Activated T-helper 1 cell treated with anti-CD3 and anti-CD28 coated beads, Interleukin-2, amount 50 U/mL, for 16 hours (primary cell): ENCODE measurements around the gene ANKFN1.

Experiments
- DNase-seq, 2 donors: peaks; one replicate each; pipeline ENCODE4 v3.0.0-alpha.2; 2020; ENCODE audit warnings: low read depth in 1 of 2, low spot score in 1 of 2

ANKFN1 gene

DNA sequence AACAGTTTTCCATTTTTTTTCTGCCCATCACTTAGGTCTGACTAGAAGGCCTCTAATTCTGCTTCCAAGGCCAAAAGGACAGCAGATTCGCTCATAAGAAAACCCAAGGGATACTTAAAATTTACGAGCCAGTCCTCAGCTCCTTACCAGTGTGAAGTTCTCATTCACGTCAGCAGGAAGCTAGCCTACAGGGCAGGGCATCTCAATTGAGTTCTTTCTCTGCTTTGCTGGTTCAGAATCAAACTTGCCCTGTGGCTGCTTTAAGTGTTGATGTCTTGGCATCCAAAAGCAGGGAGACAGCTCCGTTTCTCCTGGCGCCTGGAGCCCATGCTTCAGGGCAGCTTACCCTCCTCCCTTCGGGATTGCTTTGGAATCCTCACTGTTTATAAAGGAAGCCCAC lies 136.0 kb downstream of the ANKFN1 start:
- no peak for DNase-seq

DNA sequence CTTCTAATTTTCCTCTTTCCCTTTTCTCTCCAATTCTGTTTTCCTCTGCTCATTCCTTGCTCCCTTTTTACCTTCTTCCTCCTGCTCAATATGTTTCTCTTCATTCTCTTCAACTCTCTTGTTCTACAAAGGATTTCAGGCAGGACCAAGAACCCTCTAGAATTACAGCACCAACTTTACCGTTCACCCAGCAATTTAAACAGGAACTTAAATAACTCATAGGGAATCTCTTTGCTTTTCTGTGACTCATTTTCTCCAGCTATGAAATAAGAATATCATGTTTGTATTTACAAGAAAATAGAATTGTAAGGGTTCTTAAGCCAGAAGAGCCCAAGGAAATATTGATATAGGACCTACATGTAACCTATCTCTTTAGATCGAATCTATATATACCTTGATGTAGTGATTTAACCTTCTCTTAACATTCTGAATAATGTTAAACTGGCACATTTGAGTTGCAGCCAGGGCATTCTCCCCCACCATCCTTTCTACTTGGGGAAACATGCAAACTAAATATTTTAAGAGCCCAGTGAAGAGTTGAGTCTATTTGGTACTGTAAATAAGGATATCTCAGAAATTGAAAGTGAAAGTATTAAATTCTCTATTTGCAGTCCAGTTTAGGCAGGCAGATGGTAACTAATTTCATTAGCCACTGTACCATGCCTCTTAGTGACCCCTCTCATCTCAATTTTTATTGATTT lies 137.0 kb downstream of the ANKFN1 start:
- no peak for DNase-seq

DNA sequence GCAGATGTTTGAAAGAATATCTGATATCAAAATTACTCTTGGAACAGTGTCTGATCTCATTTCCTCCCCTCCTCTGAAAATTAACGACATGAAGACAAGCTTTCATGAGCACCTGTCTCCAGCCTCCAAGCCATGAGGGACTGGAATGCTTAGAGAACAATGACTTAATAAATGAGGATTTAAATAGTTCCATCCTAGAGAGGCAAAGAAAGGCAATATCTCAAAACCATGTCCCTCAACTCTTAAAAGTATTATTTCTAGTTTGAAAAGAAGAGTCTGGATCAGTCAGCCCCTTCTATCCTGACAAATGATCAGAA lies 137.5 kb downstream of the ANKFN1 start:
- DNase-seq = no peak

DNA sequence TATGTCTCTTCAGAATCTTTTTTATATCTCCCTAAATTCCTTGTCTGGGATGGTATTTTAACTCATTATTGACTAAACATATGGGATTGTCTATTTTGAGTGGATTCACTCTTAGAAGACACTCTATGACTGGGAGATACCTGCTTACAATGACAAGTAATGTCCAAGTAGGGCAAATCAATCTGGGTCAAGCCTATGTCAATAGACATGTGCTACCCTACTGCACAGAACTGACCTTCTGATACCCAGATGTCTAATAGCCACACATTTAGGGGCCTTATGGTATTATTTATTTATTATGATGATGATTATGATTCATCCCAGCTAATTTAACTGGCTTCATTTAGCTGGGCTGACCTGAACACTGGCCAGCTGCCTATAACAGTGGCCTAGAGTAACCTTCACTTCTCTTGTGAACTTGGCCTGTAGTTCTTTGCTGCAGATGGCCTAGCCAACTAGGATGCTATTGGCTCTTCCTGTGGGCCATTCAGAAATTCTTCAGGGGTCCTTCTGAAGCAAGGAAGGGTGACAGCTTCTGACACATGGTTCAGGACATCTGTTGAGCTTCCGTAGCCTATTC lies 138.0 kb downstream of the ANKFN1 start:
- DNase-seq = no peak

DNA sequence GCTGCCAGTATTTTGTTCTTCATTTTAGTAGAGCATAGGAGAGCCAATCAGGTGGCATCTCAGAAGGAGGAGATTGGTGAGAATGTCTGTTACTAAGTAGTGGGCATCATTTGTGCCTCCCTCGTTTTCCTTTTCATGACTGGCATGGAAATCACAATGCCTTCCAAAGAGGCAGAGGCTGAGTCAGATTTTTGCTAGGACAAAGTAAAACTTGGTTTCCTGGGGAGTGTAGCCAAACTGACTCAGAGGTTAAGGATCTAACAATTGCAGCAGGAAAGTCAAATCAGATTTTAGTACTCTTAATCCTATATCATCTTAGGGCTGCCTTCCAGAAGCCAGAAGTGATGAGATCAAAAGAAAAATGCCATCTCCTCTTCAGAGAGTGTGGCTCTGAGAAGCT lies 138.7 kb downstream of the ANKFN1 start:
- DNase-seq = no peak

DNA sequence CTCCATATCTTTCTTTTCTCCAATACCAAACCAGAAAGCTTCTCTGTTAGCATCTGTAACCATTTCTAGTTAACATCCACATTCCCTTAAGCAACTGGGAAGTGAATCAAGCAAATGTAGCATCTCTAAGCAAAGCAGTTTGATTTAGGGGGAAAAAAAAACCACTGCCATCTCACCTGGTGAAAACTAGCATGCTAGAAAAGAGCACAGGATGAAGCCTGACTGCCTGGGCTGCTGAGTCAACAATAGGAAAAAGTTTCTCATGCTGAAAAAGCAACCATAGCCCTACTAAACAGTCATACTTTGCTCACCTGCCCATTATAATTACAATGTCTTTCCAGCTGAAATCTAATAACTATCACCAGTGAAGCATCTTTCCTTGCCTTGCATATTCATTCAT lies 139.3 kb downstream of the ANKFN1 start:
- DNase-seq = no peak

DNA sequence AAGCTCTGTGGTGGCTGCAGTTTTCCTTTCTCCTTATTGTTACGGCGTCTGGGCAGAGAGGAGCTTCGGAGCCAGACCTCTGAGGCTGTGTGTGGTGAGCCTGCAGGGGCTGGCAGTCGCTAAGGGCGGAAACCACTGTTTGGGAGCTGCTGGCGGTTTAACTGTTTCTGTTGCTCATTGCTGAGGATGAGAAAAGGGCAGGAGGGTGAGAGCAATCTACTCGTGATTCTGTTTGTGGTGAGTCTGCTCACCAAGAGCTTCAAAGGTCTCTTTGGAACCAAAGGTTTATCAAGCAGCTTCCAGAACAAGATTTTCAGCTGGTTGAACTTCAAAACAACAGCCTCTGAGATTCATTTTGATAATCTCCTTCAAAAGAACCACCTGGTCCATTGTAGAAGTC lies 143.9 kb downstream of the ANKFN1 start:
- no peak for DNase-seq

DNA sequence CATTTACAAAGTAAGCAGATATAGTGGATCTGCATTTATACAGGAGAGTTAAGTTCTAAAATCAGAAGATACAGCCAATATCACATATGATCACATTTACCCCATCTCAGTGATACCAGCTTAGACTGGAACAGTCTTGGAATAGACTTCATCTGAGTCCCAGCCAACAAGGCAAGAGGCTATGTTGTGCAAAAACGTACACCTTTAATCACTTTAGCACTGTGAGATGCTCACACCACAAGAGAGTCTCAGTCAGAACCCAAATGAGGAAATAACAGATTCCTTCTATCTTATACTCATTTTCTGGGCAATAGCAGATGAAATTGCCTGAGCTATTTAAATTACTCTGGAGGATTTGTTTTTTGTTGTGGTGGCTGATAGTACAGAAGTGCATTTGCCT lies 145.6 kb downstream of the ANKFN1 start:
- DNase-seq = no peak

DNA sequence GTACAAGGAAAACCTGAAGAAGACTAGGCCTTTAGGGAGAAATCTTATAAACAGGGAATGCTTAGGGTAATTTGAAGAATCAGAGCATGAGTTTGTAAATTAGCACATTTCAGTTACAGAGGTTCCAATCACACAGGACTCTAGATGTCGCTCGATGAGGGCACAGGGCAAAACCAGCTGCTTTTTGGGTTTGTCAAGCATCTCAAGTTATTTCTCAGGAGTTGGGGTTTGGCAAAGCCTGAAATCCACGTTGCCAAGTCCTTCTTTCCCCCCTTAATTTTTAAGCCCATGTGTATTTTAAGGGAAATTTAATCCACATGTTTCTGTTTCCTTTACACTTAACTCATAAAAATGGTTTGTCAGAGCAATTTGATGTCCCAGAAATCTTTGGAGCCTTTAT lies 146.9 kb downstream of the ANKFN1 start:
- no peak for DNase-seq

DNA sequence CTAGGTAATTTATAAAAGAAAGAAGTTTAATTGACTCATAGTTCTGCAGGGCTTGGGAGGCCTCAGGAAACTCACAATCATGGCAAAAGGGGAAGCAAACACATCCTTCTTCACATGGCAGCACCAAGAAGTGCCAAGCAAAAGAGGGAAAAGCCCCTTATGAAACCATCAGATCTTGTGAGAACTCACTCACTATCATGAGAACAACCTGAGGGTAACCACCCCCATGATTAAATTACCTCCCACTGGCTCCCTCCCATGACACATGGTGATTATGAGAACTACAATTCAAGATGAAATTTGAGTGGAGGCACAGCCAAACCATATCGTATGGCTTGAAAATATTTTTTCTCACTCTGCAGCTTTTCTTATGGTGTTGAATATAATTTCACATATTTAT lies 151.7 kb downstream of the ANKFN1 start:
- no peak for DNase-seq

DNA sequence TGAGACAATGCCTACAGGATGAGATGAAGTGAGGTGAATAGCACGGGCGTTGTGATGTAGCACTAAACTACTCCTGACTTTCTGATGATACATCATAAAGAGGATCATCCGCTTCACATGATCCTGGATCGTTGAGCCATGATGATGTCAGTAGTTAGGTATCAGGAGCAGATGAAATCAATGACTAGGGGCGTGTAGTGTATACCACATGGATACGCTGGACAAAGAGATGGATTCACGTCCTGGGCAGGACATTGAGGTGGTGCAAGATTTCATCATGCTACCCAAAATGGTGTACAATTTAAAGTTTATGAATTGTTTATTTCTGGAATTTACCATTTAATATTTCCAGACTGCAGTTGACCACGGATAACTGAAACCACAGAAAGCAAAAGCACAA lies 156.6 kb downstream of the ANKFN1 start:
- DNase-seq = no peak

DNA sequence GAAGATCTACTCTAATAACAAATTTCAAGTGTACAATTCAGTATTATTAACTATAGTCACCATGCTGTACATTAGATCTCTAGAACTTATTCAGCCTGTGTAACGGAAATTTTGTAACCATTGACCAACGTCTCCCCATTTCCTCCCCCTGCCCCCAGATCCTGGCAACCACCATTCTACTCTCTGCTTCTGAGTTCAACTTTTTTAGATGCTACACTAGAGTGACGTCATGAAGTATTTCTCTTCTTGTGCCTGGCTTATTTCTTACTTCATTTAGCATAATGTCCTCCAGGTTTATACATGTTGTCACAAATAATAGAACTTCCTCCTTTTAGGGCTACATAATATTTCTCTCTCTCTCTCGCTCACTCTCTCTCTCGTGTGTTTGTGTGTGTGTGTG lies 157.5 kb downstream of the ANKFN1 start:
- DNase-seq = no peak

DNA sequence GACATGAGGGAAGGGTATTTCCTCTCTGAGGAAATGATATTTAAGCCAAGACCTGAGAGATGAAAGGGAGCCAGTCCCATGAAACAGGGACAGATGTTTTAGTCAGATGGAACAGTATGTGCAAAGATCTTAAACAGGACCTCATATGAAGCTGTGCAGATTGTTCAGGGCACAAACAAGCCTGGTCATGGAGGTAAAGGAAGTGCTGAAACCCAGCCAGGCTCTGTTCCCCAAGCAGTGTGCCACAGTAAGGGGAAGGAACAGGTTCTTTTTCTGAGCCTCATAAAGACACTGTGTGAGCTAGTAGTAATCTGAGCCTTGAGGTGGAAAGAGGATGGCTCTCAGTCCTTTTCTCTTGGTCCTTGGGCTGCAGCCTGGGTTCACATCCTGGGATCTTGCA lies 159.9 kb downstream of the ANKFN1 start:
- no peak for DNase-seq

DNA sequence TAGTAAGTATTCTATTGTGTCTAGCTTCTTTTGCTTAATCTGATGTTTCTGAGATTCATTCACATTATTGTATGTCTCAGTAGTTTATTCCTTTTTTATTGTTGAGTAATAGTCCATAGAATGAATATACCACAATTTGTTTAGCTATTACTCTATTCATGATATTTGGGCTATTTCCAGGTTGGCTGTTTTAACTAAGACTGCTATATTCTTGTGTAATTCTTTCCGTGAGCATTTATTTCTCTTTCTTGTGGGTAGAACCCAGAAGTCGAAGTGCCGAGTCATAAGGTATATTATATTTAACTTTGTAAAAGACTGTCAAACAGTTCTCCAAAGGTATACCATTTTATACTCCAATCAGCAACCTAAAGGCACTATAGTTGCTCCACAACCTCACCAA lies 160.8 kb downstream of the ANKFN1 start:
- DNase-seq = no peak

DNA sequence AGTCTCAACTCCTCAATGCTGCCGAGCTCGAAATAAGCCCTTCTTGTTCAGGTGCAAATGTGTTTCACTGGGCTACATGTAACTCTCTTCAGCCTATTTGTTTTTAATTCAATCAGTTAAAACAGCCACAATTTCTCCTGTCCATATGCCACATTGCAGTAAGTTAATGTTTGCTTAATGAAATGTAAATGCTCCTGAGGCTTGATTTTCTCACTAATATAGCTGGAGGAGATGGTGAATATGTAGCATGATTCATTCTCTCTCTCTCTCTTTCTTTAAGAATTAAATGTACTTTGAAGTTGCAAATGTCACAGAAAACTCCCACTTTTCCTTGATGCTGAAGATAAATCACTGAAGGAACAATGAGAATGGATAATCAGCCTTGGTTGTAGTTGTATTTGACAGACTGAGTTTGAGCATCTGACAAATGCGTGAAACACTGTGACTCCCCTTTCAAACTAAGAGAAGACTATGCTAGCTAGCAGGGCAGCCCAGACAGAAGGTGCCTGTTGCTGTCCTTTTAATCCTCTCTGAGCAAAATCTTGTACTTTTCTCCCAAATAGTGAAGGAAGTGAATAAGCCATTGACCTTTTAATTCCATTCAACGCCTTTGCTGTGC lies 161.8 kb downstream of the ANKFN1 start:
- DNase-seq = no peak

DNA sequence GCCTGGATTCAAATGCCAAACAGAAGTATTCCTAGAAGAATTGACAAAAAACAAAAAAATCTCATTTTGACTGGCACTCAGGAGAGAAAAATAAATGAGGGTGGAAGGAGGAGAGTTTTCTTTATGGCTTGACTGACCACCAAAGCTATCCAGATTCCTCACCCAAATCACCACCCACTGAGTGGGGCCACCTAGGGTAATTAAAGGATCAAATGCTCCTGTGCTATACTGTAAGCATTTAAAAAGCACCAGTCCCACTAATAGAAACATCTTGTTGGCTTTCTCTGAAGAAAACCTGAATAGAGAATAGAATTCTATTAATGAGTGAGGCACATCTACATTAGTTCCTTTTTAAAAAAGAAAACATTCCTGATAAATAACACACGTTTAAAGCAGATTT lies 163.3 kb downstream of the ANKFN1 start:
- DNase-seq = no peak

DNA sequence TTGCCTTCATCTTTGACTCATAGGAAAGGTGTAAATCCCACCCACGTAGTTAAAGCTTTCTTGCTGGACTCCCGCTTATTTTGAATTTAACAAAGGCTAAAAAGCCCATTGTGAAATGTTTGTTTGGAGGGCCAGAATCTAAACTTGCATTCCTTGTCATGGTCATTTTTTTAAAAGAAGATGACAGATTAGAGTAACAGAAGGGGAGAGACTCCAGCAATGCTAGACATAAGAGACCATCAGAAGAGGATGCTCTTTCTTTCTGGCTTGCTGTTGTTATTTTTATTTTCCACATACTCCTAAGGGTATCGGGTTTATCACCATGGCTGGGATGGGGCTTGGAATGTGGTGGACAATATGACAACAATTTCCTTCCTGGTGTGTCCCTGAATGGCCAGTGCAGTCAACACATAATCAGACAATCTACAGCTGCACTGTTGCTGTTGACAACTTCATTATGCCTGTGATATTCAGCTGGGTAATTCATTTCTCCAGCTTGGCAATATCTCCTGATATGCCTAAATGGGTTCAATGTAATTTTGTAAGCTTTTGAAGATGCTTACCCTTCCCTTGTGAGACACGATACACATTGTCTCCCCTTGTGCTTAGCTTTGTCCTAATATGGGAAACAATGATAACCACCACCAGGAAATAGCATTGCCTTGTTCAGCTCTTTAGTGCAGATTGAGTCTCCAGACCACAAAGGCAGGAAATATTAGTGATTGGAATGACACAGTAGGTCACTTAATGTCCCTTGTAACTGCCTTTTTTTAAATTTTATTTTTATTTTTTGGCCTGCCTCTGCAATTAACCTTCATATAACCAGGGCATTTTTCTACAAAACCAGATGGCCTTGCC lies 164.3 kb downstream of the ANKFN1 start:
- no peak for DNase-seq

DNA sequence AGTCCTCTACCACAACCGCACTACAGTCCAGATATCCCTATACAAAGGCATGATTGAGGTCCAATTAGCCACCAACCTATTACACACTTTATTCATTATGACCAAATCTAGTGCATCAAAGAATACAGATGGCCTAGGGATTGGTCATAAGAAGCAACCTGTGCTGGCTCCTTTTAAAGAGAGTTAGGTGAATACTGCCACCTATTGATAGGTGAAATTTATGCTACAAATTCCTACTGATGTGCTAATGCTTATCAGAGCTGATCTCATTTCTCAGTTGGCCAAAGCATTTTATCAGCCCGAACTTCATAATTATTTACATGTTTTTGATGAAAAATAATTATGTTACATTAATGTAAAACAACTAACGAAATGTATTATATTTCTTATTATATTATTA lies 166.3 kb downstream of the ANKFN1 start:
- no peak for DNase-seq

DNA sequence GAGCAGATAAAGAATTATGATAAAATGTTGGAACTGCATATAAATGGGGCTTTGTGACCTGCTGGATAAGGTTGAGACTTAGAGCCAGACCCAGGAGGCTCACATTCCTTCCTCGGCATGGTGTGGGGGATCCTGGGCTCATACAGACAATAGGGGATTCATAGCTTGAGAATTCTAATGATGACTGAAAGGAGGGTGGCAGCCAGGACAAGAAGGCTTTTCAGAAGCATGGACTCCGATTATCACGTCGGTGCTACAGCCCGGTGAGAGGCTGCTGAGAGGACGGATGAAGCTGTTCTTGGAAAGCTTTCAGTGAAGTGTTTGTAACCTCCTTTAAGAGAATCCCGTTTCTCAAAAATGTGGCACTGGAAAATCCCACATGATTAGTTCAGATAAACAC lies 167.2 kb downstream of the ANKFN1 start:
- no peak for DNase-seq

DNA sequence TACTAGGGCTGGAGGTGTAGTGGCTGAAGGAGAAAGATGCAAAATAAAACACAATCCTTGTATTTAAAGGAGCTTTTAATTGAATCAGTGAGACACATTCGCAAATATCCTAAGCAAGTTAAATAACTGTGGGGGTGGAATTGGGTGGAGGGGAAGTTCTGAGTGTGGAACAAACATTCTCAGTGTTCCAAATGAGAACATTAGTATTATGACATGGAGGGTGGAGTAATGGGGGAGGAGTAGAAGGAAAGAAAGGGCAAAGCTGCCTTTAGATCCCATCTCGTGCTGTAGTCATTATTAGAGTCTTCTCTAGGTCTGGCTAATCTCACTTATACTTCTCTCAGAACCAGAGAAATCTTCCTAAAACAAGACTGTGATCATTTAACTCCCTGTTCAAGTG lies 169.7 kb downstream of the ANKFN1 start:
- DNase-seq = no peak

DNA sequence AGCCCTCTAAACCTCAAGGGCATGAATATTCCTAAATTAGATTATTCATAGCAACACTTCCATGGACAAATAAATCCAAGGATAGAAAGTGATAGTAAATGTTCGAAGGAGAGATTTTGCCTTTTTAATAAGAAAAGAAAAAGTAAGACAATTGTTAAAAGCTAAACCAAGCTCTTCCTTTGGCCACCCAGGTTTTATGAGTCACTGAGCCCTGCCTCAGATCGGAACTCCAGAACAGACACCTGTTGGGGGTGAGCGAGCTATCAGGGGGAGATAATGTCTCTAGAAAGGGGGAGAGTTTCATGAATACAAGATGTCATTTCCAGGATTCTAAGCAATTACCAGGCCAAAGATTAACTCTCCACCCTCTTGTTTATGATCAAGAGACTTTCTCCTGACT lies 171.4 kb downstream of the ANKFN1 start:
- DNase-seq = no peak

DNA sequence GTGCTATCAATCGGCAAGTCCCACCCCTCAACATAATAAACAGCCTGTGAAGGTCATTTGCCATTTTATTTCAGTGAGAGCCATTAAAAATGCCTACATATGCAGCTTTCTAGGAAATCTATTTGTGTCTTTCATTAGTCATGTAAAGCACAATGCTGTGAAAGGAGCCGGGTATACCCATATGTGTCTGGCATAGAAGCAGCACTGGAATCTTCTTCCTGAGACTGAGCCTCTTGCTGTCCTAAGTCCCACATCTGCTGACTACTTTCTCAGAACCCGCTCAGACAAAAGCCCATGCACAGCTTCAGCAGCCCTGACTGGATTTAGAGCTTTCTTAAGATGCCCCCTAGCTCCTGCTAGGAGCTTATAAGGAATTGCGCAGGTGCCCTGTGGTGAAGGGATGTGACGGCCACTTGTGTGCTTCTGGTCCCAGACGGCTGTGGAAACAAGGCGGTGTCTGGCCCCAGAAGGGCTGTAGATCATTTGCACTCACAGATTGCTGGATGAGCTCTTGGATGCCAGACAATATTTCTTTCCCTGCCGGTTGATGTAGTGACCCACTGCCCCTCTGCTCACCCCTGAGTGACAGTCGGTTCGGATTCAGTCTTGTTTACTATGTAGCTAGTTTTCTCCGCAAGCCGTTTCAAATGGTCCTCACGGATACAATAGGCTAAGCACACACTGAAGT lies 172.2 kb downstream of the ANKFN1 start:
- DNase-seq = no peak
